Osteocyte (in vitro differentiated cells): ENCODE data around the gene SNX7. TPM values are rescaled to one million over a fixed set of nuclear protein-coding genes. Genes with fewer than 3 reads are reported as not detected.

Experiments
- DNase-seq: peaks from one replicate; pipeline ENCODE4 v3.0.0; 2021; ENCODE audit warnings: mixed read lengths; ENCODE audit not compliant: unreplicated experiment; ENCODE audit errors: extremely low spot score
- H3K27ac Mint-ChIP-seq: one replicate; pipeline ENCODE4 v1.8.0; 2021; ENCODE audit warnings: mild to moderate bottlenecking, mixed read lengths; ENCODE audit not compliant: unreplicated experiment
- H3K27me3 Mint-ChIP-seq: one replicate; pipeline ENCODE4 v1.8.0; 2021; ENCODE audit warnings: mixed read lengths; ENCODE audit not compliant: unreplicated experiment
- H3K36me3 Mint-ChIP-seq: one replicate; pipeline ENCODE4 v1.8.0; 2021; ENCODE audit warnings: mixed read lengths; ENCODE audit not compliant: unreplicated experiment
- H3K4me1 Mint-ChIP-seq: one replicate; pipeline ENCODE4 v1.8.0; 2021; ENCODE audit warnings: mixed read lengths; ENCODE audit not compliant: unreplicated experiment
- H3K4me3 Mint-ChIP-seq: one replicate; pipeline ENCODE4 v1.8.0; 2021; ENCODE audit warnings: mild to moderate bottlenecking, moderate library complexity, mixed read lengths; ENCODE audit not compliant: unreplicated experiment
- H3K9me3 Mint-ChIP-seq: one replicate; pipeline ENCODE4 v1.8.0; 2021; ENCODE audit warnings: mixed read lengths; ENCODE audit not compliant: unreplicated experiment
- CTCF ChIP-seq: fragments of 200-600 bp; sonication (generic); IDR thresholded peaks from 2 replicates; pipeline ENCODE4 v1.5.0; 2021; ENCODE audit warnings: antibody characterized with exemption, mild to moderate bottlenecking, moderate library complexity
- total RNA-seq: library from RNA; stranded (reverse); gene quantifications from 2 replicates; pipeline ENCODE4 v1.2.1, GENCODE V29; 2021

The SNX7 gene
- total RNA-seq, 1 donor from 2014 or later: 41.7 TPM

GRCh38 chr1:98707556-98707955 is 46.0 kb downstream of the SNX7 start:
- Mint-ChIP-seq H3K9me3 (peaks cover 11% of the 10 kb centered on the region), H3K4me3 (no peak overlapping the region), H3K36me3 (peaks cover 38% of the 10 kb centered on the region), H3K4me1 (no peaks in the 10 kb centered on the region), H3K27me3 (no peaks in the 10 kb centered on the region), H3K27ac (no peak overlapping the region)
- DNase-seq: no peak
- TF ChIP-seq CTCF: no peak

- Mint-ChIP-seq H3K27ac (no peak overlapping the region), H3K4me1 (no peaks in the 10 kb centered on the region), H3K4me3 (no peak overlapping the region), H3K27me3 (no peaks in the 10 kb centered on the region), H3K36me3 (peaks cover 40% of the 10 kb centered on the region), H3K9me3 (peaks cover 11% of the 10 kb centered on the region)
- DNase-seq: no peak
- no peak for TF ChIP-seq CTCF
Measured at GRCh38 chr1:98709906-98710305, 48.4 kb downstream of the SNX7 start.

GRCh38 chr1:98723574-98723973 is 62.1 kb downstream of the SNX7 start:
- no peak for DNase-seq
- Mint-ChIP-seq H3K4me1 (no peaks in the 10 kb centered on the region), H3K36me3 (peaks cover 20% of the 10 kb centered on the region), H3K27ac (no peak overlapping the region), H3K4me3 (no peak overlapping the region), H3K9me3 (peaks cover 7% of the 10 kb centered on the region), H3K27me3 (no peaks in the 10 kb centered on the region)
- TF ChIP-seq CTCF: no peak

GRCh38 chr1:98732985-98733781 is 71.7 kb downstream of the SNX7 start:
- DNase-seq: no peak
- no peaks in the 10 kb centered on the region for H3K4me1 Mint-ChIP-seq
- no peak overlapping the region for H3K4me3 Mint-ChIP-seq
- H3K9me3 Mint-ChIP-seq: peaks cover 4% of the 10 kb centered on the region
- no peak overlapping the region for H3K27ac Mint-ChIP-seq
- peaks cover 4% of the 10 kb centered on the region for H3K36me3 Mint-ChIP-seq
- no peaks in the 10 kb centered on the region for H3K27me3 Mint-ChIP-seq
- TF ChIP-seq CTCF: no peak

GRCh38 chr1:98733782-98734112 is 72.2 kb downstream of the SNX7 start:
- TF ChIP-seq CTCF: no peak
- no peaks in the 10 kb centered on the region for H3K27me3 Mint-ChIP-seq
- H3K4me1 Mint-ChIP-seq: no peaks in the 10 kb centered on the region
- peaks cover 4% of the 10 kb centered on the region for H3K9me3 Mint-ChIP-seq
- no peak for DNase-seq
- H3K4me3 Mint-ChIP-seq: no peak overlapping the region
- no peak overlapping the region for H3K27ac Mint-ChIP-seq
- H3K36me3 Mint-ChIP-seq: peaks cover 4% of the 10 kb centered on the region
